ENCODE data around the gene ELP4.

- TF ChIP-seq CTCF (IDR thresholded peaks at IDR 0.05) (no peak), POLR2A (IDR thresholded peaks at IDR 0.05) (no peak)
These were observed 51.4 kb downstream of the ELP4 start for GRCh38 chr11:31560842-31561476.
